H1 (cell line): ENCODE measurements around the gene TOM1L2. TPM values are rescaled to one million over a fixed set of nuclear protein-coding genes. Genes with fewer than 3 reads are reported as not detected.

Source experiments
- HDAC6 ChIP-seq: IDR thresholded peaks from one replicate; pipeline ENCODE4 v1.7.1; 2012; ENCODE audit warnings: low read depth, mild to moderate bottlenecking, inconsistent platforms, low read length, moderate library complexity
- SUZ12 ChIP-seq: fragments of 200-600 bp; sonication (generic); IDR thresholded peaks from 2 replicates; pipeline ENCODE4 v1.6.1; 2012; ENCODE audit warnings: mild to moderate bottlenecking, inconsistent platforms, low read length, moderate library complexity, mixed read lengths
- polyA plus RNA-seq, 7 experiments: library from polyadenylated mRNA; depleted of rRNA in 3 of 7; stranded (reverse) in 5 of 7; unstranded in 2 of 7; fragments of >200 nt in 5 of 7; fragments of 200-250 nt in 2 of 7; gene quantifications; 1 replicate in 5 of 7; 2 replicates in 1 of 7; 4 replicates in 1 of 7; pipeline versions ENCODE4 v1.2.1 to v1.2.3, GENCODE V29; 2011 to 2013; ENCODE audit warnings: missing spikeins in 2 of 7, mixed read lengths in 2 of 7
- total RNA-seq: library from RNA; stranded (reverse); fragmentation: NEBNext Ultra II Directional; extraction: Animal tissue kit (Norgen Biotek cat#: 25700); gene quantifications from 2 replicates; pipeline ENCODE4 v1.2.1, GENCODE V29; 2021
- TF ChIP-seq, protein P1 (sequence below), 3 experiments: IDR thresholded peaks; 1 replicate in 2 of 3; 2 replicates in 1 of 3; pipeline versions ENCODE4 v1.5.1 to v1.6.1; 2011; ENCODE audit warnings: low read length in 3 of 3, mild to moderate bottlenecking in 3 of 3, inconsistent platforms in 2 of 3, low read depth in 1 of 3, moderate library complexity in 1 of 3; ENCODE audit not compliant: insufficient read depth in 1 of 3; ENCODE audit errors: control extremely low read depth in 1 of 3
- TF ChIP-seq, protein P2 (sequence below): IDR thresholded peaks from 2 replicates; pipeline ENCODE4 v1.6.1; 2012; ENCODE audit warnings: low read length, inconsistent platforms
- TF ChIP-seq, protein P3 (sequence below): IDR thresholded peaks from 2 replicates; pipeline ENCODE4 v1.6.1; 2012; ENCODE audit warnings: inconsistent platforms

The TOM1L2 gene
- total and polyA plus RNA-seq, 2 of the 8 experiments (the other 6 are each of a cell fraction or from before 2014, with no cell fraction given): 2.0 to 3.4 TPM

DNA sequence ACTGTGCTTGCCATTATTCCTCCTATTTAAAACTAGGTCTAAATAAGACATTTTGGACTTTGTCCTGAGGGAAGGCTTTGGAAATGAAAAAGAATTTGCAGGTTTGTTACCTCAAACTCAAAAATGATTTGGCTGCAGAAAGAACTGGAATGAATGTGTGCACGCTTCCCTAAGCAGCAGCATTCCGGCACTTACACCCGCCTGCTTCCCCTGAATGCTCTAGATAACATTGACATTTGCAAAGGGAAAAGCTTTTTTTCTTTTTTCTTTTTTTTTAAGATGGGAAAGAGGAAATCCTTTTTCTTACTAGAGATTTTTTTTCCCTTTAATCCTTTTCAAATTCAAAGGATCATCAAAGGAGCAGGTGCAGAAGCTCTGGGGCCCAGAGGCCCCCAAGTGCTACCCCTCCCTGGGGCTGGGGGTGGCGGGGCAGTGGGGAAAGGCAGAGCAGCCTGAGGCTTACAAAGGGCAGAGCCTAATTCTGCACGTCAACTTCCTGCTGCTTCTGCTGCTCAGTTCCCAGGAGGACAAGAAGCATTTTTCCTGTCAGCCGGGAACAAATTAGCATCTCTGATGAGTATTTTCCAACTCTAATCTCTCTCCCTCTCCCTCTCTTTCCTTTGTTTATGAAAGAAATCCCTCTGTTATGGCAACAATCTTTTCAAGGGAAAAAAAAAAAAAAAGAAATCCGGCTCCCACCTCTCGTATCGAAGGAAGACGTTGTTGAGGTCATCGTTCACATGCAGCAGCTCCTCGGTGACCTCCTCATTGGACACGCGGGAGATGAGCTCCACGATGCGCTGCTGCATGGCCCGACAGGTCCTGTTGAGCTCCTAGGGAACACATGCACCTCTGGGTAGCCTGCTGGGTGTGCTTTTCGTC is 103.3 kb downstream of the TOM1L2 start (continued):
- TF ChIP-seq, protein P1, sequence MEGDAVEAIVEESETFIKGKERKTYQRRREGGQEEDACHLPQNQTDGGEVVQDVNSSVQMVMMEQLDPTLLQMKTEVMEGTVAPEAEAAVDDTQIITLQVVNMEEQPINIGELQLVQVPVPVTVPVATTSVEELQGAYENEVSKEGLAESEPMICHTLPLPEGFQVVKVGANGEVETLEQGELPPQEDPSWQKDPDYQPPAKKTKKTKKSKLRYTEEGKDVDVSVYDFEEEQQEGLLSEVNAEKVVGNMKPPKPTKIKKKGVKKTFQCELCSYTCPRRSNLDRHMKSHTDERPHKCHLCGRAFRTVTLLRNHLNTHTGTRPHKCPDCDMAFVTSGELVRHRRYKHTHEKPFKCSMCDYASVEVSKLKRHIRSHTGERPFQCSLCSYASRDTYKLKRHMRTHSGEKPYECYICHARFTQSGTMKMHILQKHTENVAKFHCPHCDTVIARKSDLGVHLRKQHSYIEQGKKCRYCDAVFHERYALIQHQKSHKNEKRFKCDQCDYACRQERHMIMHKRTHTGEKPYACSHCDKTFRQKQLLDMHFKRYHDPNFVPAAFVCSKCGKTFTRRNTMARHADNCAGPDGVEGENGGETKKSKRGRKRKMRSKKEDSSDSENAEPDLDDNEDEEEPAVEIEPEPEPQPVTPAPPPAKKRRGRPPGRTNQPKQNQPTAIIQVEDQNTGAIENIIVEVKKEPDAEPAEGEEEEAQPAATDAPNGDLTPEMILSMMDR (IDR thresholded peaks at IDR 0.05; ENCODE audit: control extremely low read depth in 1 of 3, insufficient read depth in 1 of 3, low read depth in 1 of 3, low read length in 3 of 3): no peak
- TF ChIP-seq SUZ12: no peak
- TF ChIP-seq, protein P2, sequence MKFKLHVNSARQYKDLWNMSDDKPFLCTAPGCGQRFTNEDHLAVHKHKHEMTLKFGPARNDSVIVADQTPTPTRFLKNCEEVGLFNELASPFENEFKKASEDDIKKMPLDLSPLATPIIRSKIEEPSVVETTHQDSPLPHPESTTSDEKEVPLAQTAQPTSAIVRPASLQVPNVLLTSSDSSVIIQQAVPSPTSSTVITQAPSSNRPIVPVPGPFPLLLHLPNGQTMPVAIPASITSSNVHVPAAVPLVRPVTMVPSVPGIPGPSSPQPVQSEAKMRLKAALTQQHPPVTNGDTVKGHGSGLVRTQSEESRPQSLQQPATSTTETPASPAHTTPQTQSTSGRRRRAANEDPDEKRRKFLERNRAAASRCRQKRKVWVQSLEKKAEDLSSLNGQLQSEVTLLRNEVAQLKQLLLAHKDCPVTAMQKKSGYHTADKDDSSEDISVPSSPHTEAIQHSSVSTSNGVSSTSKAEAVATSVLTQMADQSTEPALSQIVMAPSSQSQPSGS: no peak
- no peak for TF ChIP-seq HDAC6
- TF ChIP-seq, protein P3, sequence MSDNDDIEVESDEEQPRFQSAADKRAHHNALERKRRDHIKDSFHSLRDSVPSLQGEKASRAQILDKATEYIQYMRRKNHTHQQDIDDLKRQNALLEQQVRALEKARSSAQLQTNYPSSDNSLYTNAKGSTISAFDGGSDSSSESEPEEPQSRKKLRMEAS: no peak
